Measurements from ENCODE around the gene LCE3E.
"Not testable (repeated sequence)": the region's sequence is repeated elsewhere in the genome, so short reads cannot be mapped to it uniquely, and the experiment has no call there.

LCE3E gene

DNA sequence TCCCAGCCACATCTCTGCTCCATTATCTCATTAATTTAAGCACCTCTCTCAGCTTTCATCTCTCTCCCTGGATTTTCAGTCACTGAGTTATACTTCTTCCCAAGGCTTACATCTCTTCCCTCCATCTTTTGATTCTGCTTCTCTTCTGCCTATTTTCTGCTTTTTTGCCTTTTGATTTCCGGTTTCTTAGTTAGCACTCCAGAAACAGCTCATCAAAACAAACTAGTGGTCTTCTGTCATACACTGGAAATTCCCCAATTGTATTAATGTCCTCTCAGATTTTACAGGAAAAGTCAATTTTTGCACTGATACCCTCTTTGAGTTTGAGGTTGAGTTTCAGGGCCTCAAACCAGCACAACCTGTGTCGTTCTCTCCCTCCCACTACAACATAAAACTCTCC, 1.5 kb downstream of the LCE3E start:
- no peak overlapping the region for H3K4me3 ChIP-seq (ENCODE audit: low read depth, low read length)
- no peaks in the 10 kb centered on the region for H3K27me3 ChIP-seq (ENCODE audit: control insufficient read depth, insufficient read depth, low read length)
- no peak overlapping the region for H3K9ac ChIP-seq
- H3K79me2 ChIP-seq, result no peaks in the 10 kb centered on the region
- H3K27ac ChIP-seq, result no peak overlapping the region
- H3K9me3 ChIP-seq (ENCODE audit: control insufficient read depth, low read length), result no peaks in the 10 kb centered on the region
- H3K4me1 ChIP-seq, result no peaks in the 10 kb centered on the region
- H2AFZ ChIP-seq, result no peak overlapping the region
- no peak overlapping the region for H3K4me2 ChIP-seq (ENCODE audit: low read length)
- TF ChIP-seq, protein P1, sequence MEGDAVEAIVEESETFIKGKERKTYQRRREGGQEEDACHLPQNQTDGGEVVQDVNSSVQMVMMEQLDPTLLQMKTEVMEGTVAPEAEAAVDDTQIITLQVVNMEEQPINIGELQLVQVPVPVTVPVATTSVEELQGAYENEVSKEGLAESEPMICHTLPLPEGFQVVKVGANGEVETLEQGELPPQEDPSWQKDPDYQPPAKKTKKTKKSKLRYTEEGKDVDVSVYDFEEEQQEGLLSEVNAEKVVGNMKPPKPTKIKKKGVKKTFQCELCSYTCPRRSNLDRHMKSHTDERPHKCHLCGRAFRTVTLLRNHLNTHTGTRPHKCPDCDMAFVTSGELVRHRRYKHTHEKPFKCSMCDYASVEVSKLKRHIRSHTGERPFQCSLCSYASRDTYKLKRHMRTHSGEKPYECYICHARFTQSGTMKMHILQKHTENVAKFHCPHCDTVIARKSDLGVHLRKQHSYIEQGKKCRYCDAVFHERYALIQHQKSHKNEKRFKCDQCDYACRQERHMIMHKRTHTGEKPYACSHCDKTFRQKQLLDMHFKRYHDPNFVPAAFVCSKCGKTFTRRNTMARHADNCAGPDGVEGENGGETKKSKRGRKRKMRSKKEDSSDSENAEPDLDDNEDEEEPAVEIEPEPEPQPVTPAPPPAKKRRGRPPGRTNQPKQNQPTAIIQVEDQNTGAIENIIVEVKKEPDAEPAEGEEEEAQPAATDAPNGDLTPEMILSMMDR (IDR thresholded peaks at IDR 0.05), result no peak
- H3K36me3 ChIP-seq (ENCODE audit: control insufficient read depth, insufficient read depth, low read length), result no peaks in the 10 kb centered on the region

DNA sequence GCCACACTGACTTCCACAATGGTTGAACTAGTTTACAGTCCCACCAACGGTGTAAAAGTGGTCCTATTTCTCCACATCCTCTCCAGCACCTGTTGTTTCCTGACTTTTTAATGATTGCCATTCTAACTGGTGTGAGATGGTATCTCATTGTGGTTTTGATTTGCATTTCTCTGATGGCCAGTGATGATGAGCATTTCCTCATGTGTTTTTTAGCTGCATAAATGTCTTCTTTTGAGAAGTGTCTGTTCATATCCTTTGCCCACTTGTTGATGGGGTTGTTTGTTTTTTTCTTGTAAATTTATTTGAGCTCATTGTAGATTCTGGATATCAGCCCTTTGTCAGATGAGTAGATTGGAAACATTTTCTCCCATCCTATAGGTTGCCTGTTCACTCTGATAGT, 18.2 kb downstream of the LCE3E start:
- not testable (repeated sequence) for H3K4me2 ChIP-seq (ENCODE audit: low read length); H2AFZ ChIP-seq; H3K27ac ChIP-seq; H3K79me2 ChIP-seq; H3K9ac ChIP-seq; H3K4me1 ChIP-seq; H3K36me3 ChIP-seq (ENCODE audit: control insufficient read depth, insufficient read depth, low read length); H3K9me3 ChIP-seq (ENCODE audit: control insufficient read depth, low read length); H3K4me3 ChIP-seq (ENCODE audit: low read depth, low read length); H3K27me3 ChIP-seq (ENCODE audit: control insufficient read depth, insufficient read depth, low read length)

- no peaks in the 10 kb centered on the region for H3K36me3 ChIP-seq (ENCODE audit: control insufficient read depth, insufficient read depth, low read length)
- no peak overlapping the region for H3K27ac ChIP-seq
- H3K9ac ChIP-seq, result no peak overlapping the region
- TF ChIP-seq, protein P1 (IDR thresholded peaks at IDR 0.05), result no peak
- H3K4me1 ChIP-seq, result no peaks in the 10 kb centered on the region
- H3K4me3 ChIP-seq (ENCODE audit: low read depth, low read length), result no peak overlapping the region
- H3K79me2 ChIP-seq, result no peaks in the 10 kb centered on the region
- H3K27me3 ChIP-seq (ENCODE audit: control insufficient read depth, insufficient read depth, low read length), result no peaks in the 10 kb centered on the region
- H3K9me3 ChIP-seq (ENCODE audit: control insufficient read depth, low read length), result no peaks in the 10 kb centered on the region
- no peak overlapping the region for H2AFZ ChIP-seq
- H3K4me2 ChIP-seq (ENCODE audit: low read length), result no peak overlapping the region
Observed at GRCh38 chr1:152546704-152547103, 19.9 kb downstream of the LCE3E start.

GRCh38 chr1:152543820-152544219, 22.8 kb downstream of the LCE3E start:
- no peak overlapping the region for H3K4me2 ChIP-seq (ENCODE audit: low read length)
- no peaks in the 10 kb centered on the region for H3K4me1 ChIP-seq
- TF ChIP-seq, protein P1 (IDR thresholded peaks at IDR 0.05), result no peak
- no peak overlapping the region for H3K4me3 ChIP-seq (ENCODE audit: low read depth, low read length)
- H3K9ac ChIP-seq, result no peak overlapping the region
- H2AFZ ChIP-seq, result no peak overlapping the region
- no peak overlapping the region for H3K27ac ChIP-seq
- H3K36me3 ChIP-seq (ENCODE audit: control insufficient read depth, insufficient read depth, low read length), result no peaks in the 10 kb centered on the region
- H3K9me3 ChIP-seq (ENCODE audit: control insufficient read depth, low read length), result no peaks in the 10 kb centered on the region
- H3K79me2 ChIP-seq, result no peaks in the 10 kb centered on the region
- no peaks in the 10 kb centered on the region for H3K27me3 ChIP-seq (ENCODE audit: control insufficient read depth, insufficient read depth, low read length)

DNA sequence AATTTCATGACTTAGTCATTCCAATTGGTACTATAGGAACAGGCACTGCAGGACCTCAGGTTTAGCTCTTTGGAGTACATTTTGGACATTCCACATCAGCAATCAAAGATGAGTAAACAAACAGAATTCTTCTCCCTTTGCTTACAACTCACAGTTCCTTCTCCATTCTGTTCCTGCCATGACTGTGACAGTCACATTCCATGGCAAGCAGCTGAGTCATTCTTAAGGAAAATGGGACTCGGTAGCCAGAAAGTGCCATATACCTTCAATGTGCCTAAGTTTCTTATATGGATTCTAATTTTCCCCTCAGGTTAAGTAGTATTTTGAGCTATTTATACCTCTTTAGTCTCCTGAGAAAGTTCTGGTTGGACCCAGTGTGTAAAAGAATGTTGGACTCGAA, 26.7 kb downstream of the LCE3E start:
- Histone ChIP-seq H3K79me2 (no peaks in the 10 kb centered on the region), H3K4me3 (ENCODE audit: low read depth, low read length) (no peak overlapping the region), H3K4me1 (no peaks in the 10 kb centered on the region), H3K36me3 (ENCODE audit: control insufficient read depth, insufficient read depth, low read length) (no peaks in the 10 kb centered on the region), H3K9ac (no peak overlapping the region), H3K4me2 (ENCODE audit: low read length) (no peak overlapping the region), H3K9me3 (ENCODE audit: control insufficient read depth, low read length) (no peaks in the 10 kb centered on the region), H3K27ac (no peak overlapping the region), H3K27me3 (ENCODE audit: control insufficient read depth, insufficient read depth, low read length) (no peaks in the 10 kb centered on the region), H2AFZ (no peak overlapping the region)
- TF ChIP-seq, protein P1 (IDR thresholded peaks at IDR 0.05), result no peak

Data from parathyroid adenoma (tissue), 2 donors.